ENCODE results near the gene LHFPL6. TPM values are rescaled to one million over a fixed set of nuclear protein-coding genes. Genes with fewer than 3 reads are reported as not detected.

The LHFPL6 gene
- total RNA-seq, 2 donors from 2014 or later = 0.53 to 2.8 TPM

- no peak overlapping the region for H3K4me3 Mint-ChIP-seq
- H3K9me3 Mint-ChIP-seq = no peaks in the 10 kb centered on the region
- no peak for DNase-seq
- peaks cover 4% of the 10 kb centered on the region for H3K27me3 Mint-ChIP-seq (ENCODE audit: insufficient read depth)
- H3K36me3 Mint-ChIP-seq (ENCODE audit: low read depth) = no peaks in the 10 kb centered on the region
- Histone ChIP-seq H3K27ac (ENCODE audit: low read depth, low read length) (no peak overlapping the region), H3K9ac (ENCODE audit: extremely low read depth, low read length, poor library complexity, severe bottlenecking) (no peak overlapping the region), H3K9me3 (ENCODE audit: control insufficient read depth, low read length) (no peaks in the 10 kb centered on the region), H3K4me1 (ENCODE audit: control insufficient read depth, insufficient read depth, low read length) (no peaks in the 10 kb centered on the region), H3K27me3 (ENCODE audit: control insufficient read depth, insufficient read depth, low read length, poor library complexity, severe bottlenecking) (no peaks in the 10 kb centered on the region), H3K4me3 (ENCODE audit: low read length) (no peak overlapping the region), H3K36me3 (ENCODE audit: control insufficient read depth, insufficient read depth, low read length) (no peaks in the 10 kb centered on the region)
- TF ChIP-seq, protein P1, sequence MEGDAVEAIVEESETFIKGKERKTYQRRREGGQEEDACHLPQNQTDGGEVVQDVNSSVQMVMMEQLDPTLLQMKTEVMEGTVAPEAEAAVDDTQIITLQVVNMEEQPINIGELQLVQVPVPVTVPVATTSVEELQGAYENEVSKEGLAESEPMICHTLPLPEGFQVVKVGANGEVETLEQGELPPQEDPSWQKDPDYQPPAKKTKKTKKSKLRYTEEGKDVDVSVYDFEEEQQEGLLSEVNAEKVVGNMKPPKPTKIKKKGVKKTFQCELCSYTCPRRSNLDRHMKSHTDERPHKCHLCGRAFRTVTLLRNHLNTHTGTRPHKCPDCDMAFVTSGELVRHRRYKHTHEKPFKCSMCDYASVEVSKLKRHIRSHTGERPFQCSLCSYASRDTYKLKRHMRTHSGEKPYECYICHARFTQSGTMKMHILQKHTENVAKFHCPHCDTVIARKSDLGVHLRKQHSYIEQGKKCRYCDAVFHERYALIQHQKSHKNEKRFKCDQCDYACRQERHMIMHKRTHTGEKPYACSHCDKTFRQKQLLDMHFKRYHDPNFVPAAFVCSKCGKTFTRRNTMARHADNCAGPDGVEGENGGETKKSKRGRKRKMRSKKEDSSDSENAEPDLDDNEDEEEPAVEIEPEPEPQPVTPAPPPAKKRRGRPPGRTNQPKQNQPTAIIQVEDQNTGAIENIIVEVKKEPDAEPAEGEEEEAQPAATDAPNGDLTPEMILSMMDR (conservative IDR thresholded peaks at IDR 0.05) = no peak
- no peak overlapping the region for H3K27ac Mint-ChIP-seq
- WGBS, 2 experiments (ENCODE audit: insufficient coverage in 1 of 2, insufficient read length in 1 of 2) = 100% methylated on average over 1 of the region's 1 CpG; no CpG with 5 or more reads in 1 of the 2 experiments
- peaks cover 4% of the 10 kb centered on the region for H3K4me1 Mint-ChIP-seq
These were observed 16.8 kb downstream of the LHFPL6 start for GRCh38 chr13:39586151-39586550.

DNA sequence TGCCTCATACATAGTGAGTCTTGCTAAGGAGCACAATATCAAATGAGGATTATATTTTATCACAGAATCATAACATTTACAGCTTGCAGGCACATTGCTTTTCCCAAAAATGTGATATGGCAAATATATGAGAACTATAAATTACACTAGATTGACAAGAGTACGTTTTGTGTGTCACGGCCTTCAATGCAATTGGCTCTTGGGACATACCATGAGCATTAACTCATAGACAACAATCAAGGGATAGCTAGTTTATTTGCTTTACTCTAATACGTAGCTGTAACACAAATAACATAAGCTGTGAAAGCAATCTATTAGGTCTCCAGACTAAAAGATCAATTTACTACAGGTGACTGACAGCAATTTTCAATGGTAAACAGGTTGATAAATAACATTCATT is 17.8 kb downstream of the LHFPL6 start:
- Histone ChIP-seq H3K27me3 (ENCODE audit: control insufficient read depth, insufficient read depth, low read length, poor library complexity, severe bottlenecking) (no peaks in the 10 kb centered on the region), H3K36me3 (ENCODE audit: control insufficient read depth, insufficient read depth, low read length) (no peaks in the 10 kb centered on the region), H3K9ac (ENCODE audit: extremely low read depth, low read length, poor library complexity, severe bottlenecking) (no peak overlapping the region), H3K27ac (ENCODE audit: low read depth, low read length) (no peak overlapping the region), H3K4me1 (ENCODE audit: control insufficient read depth, insufficient read depth, low read length) (no peaks in the 10 kb centered on the region), H3K9me3 (ENCODE audit: control insufficient read depth, low read length) (no peaks in the 10 kb centered on the region), H3K4me3 (ENCODE audit: low read length) (no peak overlapping the region)
- Mint-ChIP-seq H3K4me3 (no peak overlapping the region), H3K9me3 (no peaks in the 10 kb centered on the region), H3K4me1 (no peaks in the 10 kb centered on the region), H3K27ac (no peak overlapping the region), H3K36me3 (ENCODE audit: low read depth) (no peaks in the 10 kb centered on the region), H3K27me3 (ENCODE audit: insufficient read depth) (peaks cover 4% of the 10 kb centered on the region)
- no peak for DNase-seq
- 67 to 100% methylated on average over 2 to 3 of the region's 3 CpGs for WGBS, 2 experiments (ENCODE audit: insufficient coverage in 1 of 2, insufficient read length in 1 of 2)
- TF ChIP-seq, protein P1 (conservative IDR thresholded peaks at IDR 0.05) = no peak

DNA sequence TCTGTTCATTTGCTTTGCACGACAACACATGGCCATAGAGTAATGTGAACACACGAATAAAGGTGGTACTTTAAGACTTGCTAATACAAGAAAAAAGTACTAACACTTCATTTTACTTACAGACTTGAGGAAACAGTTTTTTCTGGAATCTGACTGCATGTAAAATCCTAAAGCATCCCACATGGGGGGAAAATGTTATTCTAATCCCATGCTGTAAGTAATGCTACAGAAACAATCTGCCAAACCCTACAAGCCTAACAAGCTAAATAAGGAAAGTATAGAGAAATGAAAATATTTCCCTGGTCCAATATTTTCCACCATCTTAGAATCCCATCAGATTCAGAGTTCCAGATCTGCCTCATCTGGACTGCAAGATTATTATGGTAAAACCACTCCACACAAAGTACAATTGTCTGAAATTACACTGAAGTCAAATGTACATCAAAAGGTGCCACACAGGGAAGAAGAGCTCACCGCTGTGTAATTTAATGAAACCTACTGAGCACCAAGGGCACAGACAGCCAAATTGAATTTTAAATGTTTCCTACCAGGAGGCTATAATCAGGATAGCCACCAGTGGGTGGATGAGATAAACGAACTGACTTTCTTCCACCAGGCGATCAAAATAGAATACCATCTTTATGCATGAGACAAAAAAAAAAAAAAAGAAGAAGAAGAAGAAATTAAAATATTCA is 22.0 kb downstream of the LHFPL6 start:
- H3K9me3 ChIP-seq (ENCODE audit: control insufficient read depth, low read length) = no peaks in the 10 kb centered on the region
- no peak overlapping the region for H3K4me3 Mint-ChIP-seq
- no peaks in the 10 kb centered on the region for H3K36me3 ChIP-seq (ENCODE audit: control insufficient read depth, insufficient read depth, low read length)
- WGBS, 2 experiments (ENCODE audit: insufficient coverage in 1 of 2, insufficient read length in 1 of 2) = 82 to 85% methylated on average over 2 to 5 of the region's 5 CpGs
- TF ChIP-seq, protein P1 (conservative IDR thresholded peaks at IDR 0.05) = no peak
- no peak overlapping the region for H3K4me3 ChIP-seq (ENCODE audit: low read length)
- H3K36me3 Mint-ChIP-seq (ENCODE audit: low read depth) = no peaks in the 10 kb centered on the region
- H3K4me1 Mint-ChIP-seq = peaks cover 14% of the 10 kb centered on the region
- no peak for DNase-seq
- H3K27ac Mint-ChIP-seq = no peak overlapping the region
- H3K27me3 ChIP-seq (ENCODE audit: control insufficient read depth, insufficient read depth, low read length, poor library complexity, severe bottlenecking) = no peaks in the 10 kb centered on the region
- H3K27ac ChIP-seq (ENCODE audit: low read depth, low read length) = no peak overlapping the region
- H3K9ac ChIP-seq (ENCODE audit: extremely low read depth, low read length, poor library complexity, severe bottlenecking) = no peak overlapping the region
- H3K9me3 Mint-ChIP-seq = no peaks in the 10 kb centered on the region
- H3K27me3 Mint-ChIP-seq (ENCODE audit: insufficient read depth) = no peaks in the 10 kb centered on the region
- no peaks in the 10 kb centered on the region for H3K4me1 ChIP-seq (ENCODE audit: control insufficient read depth, insufficient read depth, low read length)
